HK-2 (cell line): ENCODE measurements around the gene TRIM38.
"Not testable (repeated sequence)": the region's sequence is repeated elsewhere in the genome, so short reads cannot be mapped to it uniquely, and the experiment has no call there.

Source experiments
- DNase-seq: peaks from one replicate; pipeline ENCODE4 v3.0.0-alpha.2; 2018; ENCODE audit not compliant: unreplicated experiment

Gene TRIM38

GRCh38 chr6:25942561-25943147, 19.9 kb upstream of the TRIM38 start:
- DNase-seq, result no peak

GRCh38 chr6:25943887-25944286, 18.7 kb upstream of the TRIM38 start:
- DNase-seq, result no peak

GRCh38 chr6:25944688-25945574, 17.7 kb upstream of the TRIM38 start:
- DNase-seq, result no peak

- DNase-seq, result not testable (repeated sequence)
These were observed 16.9 kb upstream of the TRIM38 start for GRCh38 chr6:25945738-25946137.

GRCh38 chr6:25946631-25947030, 16.0 kb upstream of the TRIM38 start:
- DNase-seq, result no peak

GRCh38 chr6:25947492-25947891, 15.1 kb upstream of the TRIM38 start:
- not testable (repeated sequence) for DNase-seq

- no peak for DNase-seq
These were observed 12.9 kb upstream of the TRIM38 start for GRCh38 chr6:25949695-25950094.

- DNase-seq, result no peak
These were observed 12.3 kb upstream of the TRIM38 start for GRCh38 chr6:25950297-25950696.

GRCh38 chr6:25951296-25952032, 11.1 kb upstream of the TRIM38 start:
- no peak for DNase-seq

- no peak for DNase-seq
These were observed 10.1 kb upstream of the TRIM38 start for GRCh38 chr6:25952535-25952934.

GRCh38 chr6:25953733-25954132, 8.9 kb upstream of the TRIM38 start:
- no peak for DNase-seq

- DNase-seq, result no peak
These were observed 7.8 kb upstream of the TRIM38 start for GRCh38 chr6:25954756-25955155.

GRCh38 chr6:25956226-25956625, 6.4 kb upstream of the TRIM38 start:
- DNase-seq, result no peak

- DNase-seq, result no peak
These were observed 3.9 kb upstream of the TRIM38 start for GRCh38 chr6:25958700-25959162.

- no peak for DNase-seq
These were observed 2.6 kb upstream of the TRIM38 start for GRCh38 chr6:25959890-25960536.

GRCh38 chr6:25960734-25961133, 1.9 kb upstream of the TRIM38 start:
- DNase-seq, result no peak

GRCh38 chr6:25961619-25962148, 918 bp upstream of the TRIM38 start:
- no peak for DNase-seq

- no peak for DNase-seq
These were observed 973 bp downstream of the TRIM38 start for GRCh38 chr6:25963426-25964123.

GRCh38 chr6:25965058-25965457, 2.5 kb downstream of the TRIM38 start:
- no peak for DNase-seq

- DNase-seq, result no peak
These were observed 4.1 kb downstream of the TRIM38 start for GRCh38 chr6:25966711-25967110.

- no peak for DNase-seq
These were observed 6.2 kb downstream of the TRIM38 start for GRCh38 chr6:25968769-25969168.
